Stimulated activated CD8-positive, alpha-beta memory T cell treated with anti-CD3 and anti-CD28 coated beads, Interleukin-7, amount 100 ng/mL, for 1 hour (primary cell): ENCODE data around the gene MYO1H.
"Not testable (repeated sequence)": the region's sequence is repeated elsewhere in the genome, so short reads cannot be mapped to it uniquely, and the experiment has no call there.

Source experiments
- DNase-seq, 2 donors: peaks; one replicate each; pipeline ENCODE4 v3.0.0-alpha.2; 2020; ENCODE audit warnings: low read depth in 2 of 2

MYO1H gene

GRCh38 chr12:109473006-109473405, 125.3 kb downstream of the MYO1H start:
- no peak for DNase-seq

- not testable (repeated sequence) for DNase-seq
These were observed 126.0 kb downstream of the MYO1H start for GRCh38 chr12:109473526-109474270.

- no peak for DNase-seq
These were observed 127.4 kb downstream of the MYO1H start for GRCh38 chr12:109475121-109475520.

- no peak for DNase-seq
These were observed 128.5 kb downstream of the MYO1H start for GRCh38 chr12:109475993-109476806.

GRCh38 chr12:109476807-109477184, 129.1 kb downstream of the MYO1H start:
- no peak for DNase-seq

GRCh38 chr12:109477185-109477962, 129.7 kb downstream of the MYO1H start, which contains the start of the genes KCTD10 and UBE3B:
KCTD10 (minus strand) TSS chr12:109477300; CDS start chr12:109477262, 38 bp downstream.
UBE3B (plus strand) TSS chr12:109477634; CDS start chr12:109483552, 5,918 bp downstream.
- DNase-seq = peak; percentile 71 to 72

GRCh38 chr12:109477963-109478315, 130.2 kb downstream of the MYO1H start:
- DNase-seq = no peak

GRCh38 chr12:109479761-109480160, 132.1 kb downstream of the MYO1H start:
- DNase-seq = no peak

GRCh38 chr12:109480356-109480755, 132.7 kb downstream of the MYO1H start:
- DNase-seq = no peak

GRCh38 chr12:109481863-109482262, 134.2 kb downstream of the MYO1H start:
- DNase-seq = no peak

GRCh38 chr12:109482491-109482890, 134.8 kb downstream of the MYO1H start:
- no peak for DNase-seq

GRCh38 chr12:109482894-109483293, 135.2 kb downstream of the MYO1H start:
- no peak for DNase-seq

GRCh38 chr12:109483346-109483745, 135.6 kb downstream of the MYO1H start:
- no peak for DNase-seq

GRCh38 chr12:109485201-109485600, 137.5 kb downstream of the MYO1H start:
- DNase-seq = no peak

GRCh38 chr12:109487181-109488050, 139.7 kb downstream of the MYO1H start:
- no peak for DNase-seq

GRCh38 chr12:109488051-109488665, 140.5 kb downstream of the MYO1H start:
- no peak for DNase-seq

GRCh38 chr12:109489016-109489954, 141.6 kb downstream of the MYO1H start:
- no peak for DNase-seq

- no peak for DNase-seq
These were observed 142.4 kb downstream of the MYO1H start for GRCh38 chr12:109489955-109490565.

GRCh38 chr12:109491671-109492070, 144.0 kb downstream of the MYO1H start:
- no peak for DNase-seq
